Measurements from ENCODE around the gene PER3. TPM values are rescaled to one million over a fixed set of nuclear protein-coding genes. Genes with fewer than 3 reads are reported as not detected.
"Not testable (repeated sequence)": the region's sequence is repeated elsewhere in the genome, so short reads cannot be mapped to it uniquely, and the experiment has no call there.

Gene PER3
- total RNA-seq, 1 experiment from 2014 or later = 5.8 TPM

DNA sequence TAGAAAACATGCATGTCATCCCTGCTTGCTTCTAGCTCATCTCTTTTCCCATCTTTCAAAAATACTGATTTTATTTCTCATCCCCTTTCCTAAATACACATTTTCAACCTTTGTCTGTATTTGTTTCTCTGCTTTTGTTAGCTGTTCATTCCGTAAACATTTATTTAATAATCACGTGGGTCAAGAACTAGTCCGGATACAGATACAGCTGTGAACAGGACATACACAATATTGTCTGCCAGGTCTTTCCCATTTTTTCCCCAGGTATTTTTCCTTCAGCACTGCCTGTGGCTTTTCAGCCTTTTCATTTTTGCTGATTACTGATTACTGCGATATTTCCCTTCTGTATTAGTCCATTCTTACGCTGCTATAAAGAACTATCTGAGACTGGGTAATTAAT lies 5.7 kb downstream of the PER3 start:
- H3K4me2 ChIP-seq (ENCODE audit: low read length) = no peak overlapping the region
- peaks cover 0 to 16% of the 10 kb centered on the region in 2 experiments; a peak in 1 of 4 replicates for H3K9me3 ChIP-seq (ENCODE audit: control insufficient read depth in 1 of 2, insufficient read depth in 1 of 2, low read depth in 1 of 2, low read length in 2 of 2)
- no peak overlapping the region for H2AFZ ChIP-seq (ENCODE audit: low read depth, low read length, poor library complexity, severe bottlenecking)
- BruUV-seq (replicated peaks) = no TSS peak
- H3K27ac ChIP-seq (ENCODE audit: low read depth, low read length) = no peak overlapping the region
- no peak overlapping the region for H3K4me3 ChIP-seq (replicated peaks in 1 of 2; ENCODE audit: low read depth in 1 of 2, low read length in 2 of 2)
- no peaks in the 10 kb centered on the region for H3K4me1 ChIP-seq (ENCODE audit: control insufficient read depth in 1 of 2, insufficient read depth in 2 of 2, low read length in 2 of 2)
- H3K36me3 ChIP-seq (ENCODE audit: control insufficient read depth in 1 of 2, insufficient read depth in 2 of 2, low read length in 2 of 2) = peaks cover 0 to 19% of the 10 kb centered on the region in 2 experiments; a peak in 1 of 4 replicates
- no peak overlapping the region for H3K9ac ChIP-seq (ENCODE audit: low read length)
- H3K27me3 ChIP-seq (ENCODE audit: insufficient read depth, low read length) = no peaks in the 10 kb centered on the region
- intact Hi-C loops (cut with micrococcal nuclease) = no loop called here
- TF ChIP-seq ZNF274 (IDR thresholded peaks at IDR 0.05; ENCODE audit: low read depth, low read length) = no peak
- no peak for TF ChIP-seq FOSL1 (IDR thresholded peaks at IDR 0.05; ENCODE audit: low read depth)
- TF ChIP-seq TCF7L2 (IDR thresholded peaks at IDR 0.05; ENCODE audit: borderline replicate concordance, extremely low read depth, insufficient read depth, insufficient read length) = no peak
- TF ChIP-seq, protein P1, sequence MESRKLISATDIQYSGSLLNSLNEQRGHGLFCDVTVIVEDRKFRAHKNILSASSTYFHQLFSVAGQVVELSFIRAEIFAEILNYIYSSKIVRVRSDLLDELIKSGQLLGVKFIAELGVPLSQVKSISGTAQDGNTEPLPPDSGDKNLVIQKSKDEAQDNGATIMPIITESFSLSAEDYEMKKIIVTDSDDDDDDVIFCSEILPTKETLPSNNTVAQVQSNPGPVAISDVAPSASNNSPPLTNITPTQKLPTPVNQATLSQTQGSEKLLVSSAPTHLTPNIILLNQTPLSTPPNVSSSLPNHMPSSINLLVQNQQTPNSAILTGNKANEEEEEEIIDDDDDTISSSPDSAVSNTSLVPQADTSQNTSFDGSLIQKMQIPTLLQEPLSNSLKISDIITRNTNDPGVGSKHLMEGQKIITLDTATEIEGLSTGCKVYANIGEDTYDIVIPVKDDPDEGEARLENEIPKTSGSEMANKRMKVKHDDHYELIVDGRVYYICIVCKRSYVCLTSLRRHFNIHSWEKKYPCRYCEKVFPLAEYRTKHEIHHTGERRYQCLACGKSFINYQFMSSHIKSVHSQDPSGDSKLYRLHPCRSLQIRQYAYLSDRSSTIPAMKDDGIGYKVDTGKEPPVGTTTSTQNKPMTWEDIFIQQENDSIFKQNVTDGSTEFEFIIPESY (IDR thresholded peaks at IDR 0.05; ENCODE audit: extremely low read depth, insufficient replicate concordance, low read length) = no peak
- TF ChIP-seq, protein P2, sequence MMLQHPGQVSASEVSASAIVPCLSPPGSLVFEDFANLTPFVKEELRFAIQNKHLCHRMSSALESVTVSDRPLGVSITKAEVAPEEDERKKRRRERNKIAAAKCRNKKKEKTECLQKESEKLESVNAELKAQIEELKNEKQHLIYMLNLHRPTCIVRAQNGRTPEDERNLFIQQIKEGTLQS (IDR thresholded peaks at IDR 0.05) = no peak
- no peak for TF ChIP-seq EZH2phosphoT487 (IDR thresholded peaks at IDR 0.05; ENCODE audit: borderline replicate concordance)
- TF ChIP-seq, protein P3, sequence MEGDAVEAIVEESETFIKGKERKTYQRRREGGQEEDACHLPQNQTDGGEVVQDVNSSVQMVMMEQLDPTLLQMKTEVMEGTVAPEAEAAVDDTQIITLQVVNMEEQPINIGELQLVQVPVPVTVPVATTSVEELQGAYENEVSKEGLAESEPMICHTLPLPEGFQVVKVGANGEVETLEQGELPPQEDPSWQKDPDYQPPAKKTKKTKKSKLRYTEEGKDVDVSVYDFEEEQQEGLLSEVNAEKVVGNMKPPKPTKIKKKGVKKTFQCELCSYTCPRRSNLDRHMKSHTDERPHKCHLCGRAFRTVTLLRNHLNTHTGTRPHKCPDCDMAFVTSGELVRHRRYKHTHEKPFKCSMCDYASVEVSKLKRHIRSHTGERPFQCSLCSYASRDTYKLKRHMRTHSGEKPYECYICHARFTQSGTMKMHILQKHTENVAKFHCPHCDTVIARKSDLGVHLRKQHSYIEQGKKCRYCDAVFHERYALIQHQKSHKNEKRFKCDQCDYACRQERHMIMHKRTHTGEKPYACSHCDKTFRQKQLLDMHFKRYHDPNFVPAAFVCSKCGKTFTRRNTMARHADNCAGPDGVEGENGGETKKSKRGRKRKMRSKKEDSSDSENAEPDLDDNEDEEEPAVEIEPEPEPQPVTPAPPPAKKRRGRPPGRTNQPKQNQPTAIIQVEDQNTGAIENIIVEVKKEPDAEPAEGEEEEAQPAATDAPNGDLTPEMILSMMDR (IDR thresholded peaks at IDR 0.05 in 2 of 3, conservative IDR thresholded peaks at IDR 0.05 in 1 of 3; ENCODE audit: borderline replicate concordance in 1 of 3, insufficient read depth in 1 of 3, low read depth in 2 of 3, low read length in 2 of 3) = no peak
- TF ChIP-seq JUND (IDR thresholded peaks at IDR 0.05) = no peak
- TF ChIP-seq POLR2A (IDR thresholded peaks at IDR 0.05; ENCODE audit: borderline replicate concordance, extremely low read depth, insufficient read depth, insufficient read length) = no peak
- no peak for TF ChIP-seq YY1 (IDR thresholded peaks at IDR 0.05; ENCODE audit: extremely low read depth, insufficient replicate concordance, low read depth, low read length)
- ATAC-seq (no peak), DNase-seq (ENCODE audit: low read depth, low spot score) (no peak)
- H4K20me1 ChIP-seq (ENCODE audit: insufficient read depth) = no peaks in the 10 kb centered on the region
- H3K79me2 ChIP-seq (ENCODE audit: insufficient read depth, low read length) = no peaks in the 10 kb centered on the region
- H3K9me2 ChIP-seq (ENCODE audit: insufficient read depth) = no peaks in the 10 kb centered on the region
- ChIA-PET RAD21 (ENCODE audit: low non-redundant PET in 1 of 2, low total read pairs in 2 of 2, uncharacterized antibody in 2 of 2, unreplicated experiment in 2 of 2) (no interaction called here), POLR2A (no interaction called here), CTCF (no interaction called here)

DNA sequence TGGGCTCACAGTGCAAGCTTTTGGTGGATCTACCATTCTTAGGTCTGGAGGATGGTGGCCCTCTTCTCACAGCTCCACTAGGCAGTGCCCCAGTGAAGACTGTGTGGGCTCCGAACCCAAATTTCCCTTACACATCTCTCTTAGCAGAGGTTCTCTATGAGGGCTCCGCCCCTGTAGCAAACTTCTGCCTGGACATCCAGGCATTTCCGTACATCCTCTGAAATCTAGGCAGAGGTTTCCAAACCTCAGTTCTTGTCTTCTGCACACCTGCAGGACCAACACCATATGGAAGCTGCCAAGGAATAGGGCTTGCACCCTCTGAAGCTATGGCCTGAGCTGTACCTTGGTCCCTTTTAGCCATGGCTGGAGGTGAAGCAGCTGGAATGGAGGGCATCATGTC lies 6.9 kb downstream of the PER3 start:
- H3K79me2 ChIP-seq (ENCODE audit: insufficient read depth, low read length); H3K9me2 ChIP-seq (ENCODE audit: insufficient read depth); H3K27me3 ChIP-seq (ENCODE audit: insufficient read depth, low read length); H3K4me3 ChIP-seq (replicated peaks in 1 of 2; ENCODE audit: low read depth in 1 of 2, low read length in 2 of 2); H3K9ac ChIP-seq (ENCODE audit: low read length); intact Hi-C loops (cut with micrococcal nuclease); ATAC-seq; H3K4me2 ChIP-seq (ENCODE audit: low read length); CTCF ChIA-PET; H2AFZ ChIP-seq (ENCODE audit: low read depth, low read length, poor library complexity, severe bottlenecking); H3K4me1 ChIP-seq (ENCODE audit: control insufficient read depth in 1 of 2, insufficient read depth in 2 of 2, low read length in 2 of 2); POLR2A ChIA-PET; H4K20me1 ChIP-seq (ENCODE audit: insufficient read depth); DNase-seq (ENCODE audit: low read depth, low spot score); RAD21 ChIA-PET (ENCODE audit: low non-redundant PET in 1 of 2, low total read pairs in 2 of 2, uncharacterized antibody in 2 of 2, unreplicated experiment in 2 of 2); BruUV-seq (replicated peaks); H3K27ac ChIP-seq (ENCODE audit: low read depth, low read length): not testable (repeated sequence)
- peaks cover 0 to 16% of the 10 kb centered on the region in 2 experiments; a peak in 1 of 4 replicates for H3K9me3 ChIP-seq (ENCODE audit: control insufficient read depth in 1 of 2, insufficient read depth in 1 of 2, low read depth in 1 of 2, low read length in 2 of 2)
- H3K36me3 ChIP-seq (ENCODE audit: control insufficient read depth in 1 of 2, insufficient read depth in 2 of 2, low read length in 2 of 2) = peaks cover 0 to 19% of the 10 kb centered on the region in 2 experiments; a peak in 1 of 4 replicates

All from HCT116 (cell line).